Central memory CD4-positive, alpha-beta T cell (primary cell): Measurements from ENCODE around the gene MXI1.
"Not testable (repeated sequence)": the region's sequence is repeated elsewhere in the genome, so short reads cannot be mapped to it uniquely, and the experiment has no call there.

ENCODE experiments used
- DNase-seq: peaks from one replicate; pipeline ENCODE4 v3.0.0; 2022

The MXI1 gene

GRCh38 chr10:110324201-110324804, 116.9 kb downstream of the MXI1 start:
- no peak for DNase-seq

- DNase-seq, result no peak
Measured at GRCh38 chr10:110324805-110325280, 117.4 kb downstream of the MXI1 start.

- DNase-seq, result no peak
Measured at GRCh38 chr10:110326351-110327032, 119.1 kb downstream of the MXI1 start.

GRCh38 chr10:110327262-110327914, 120.0 kb downstream of the MXI1 start:
- DNase-seq, result no peak

DNA sequence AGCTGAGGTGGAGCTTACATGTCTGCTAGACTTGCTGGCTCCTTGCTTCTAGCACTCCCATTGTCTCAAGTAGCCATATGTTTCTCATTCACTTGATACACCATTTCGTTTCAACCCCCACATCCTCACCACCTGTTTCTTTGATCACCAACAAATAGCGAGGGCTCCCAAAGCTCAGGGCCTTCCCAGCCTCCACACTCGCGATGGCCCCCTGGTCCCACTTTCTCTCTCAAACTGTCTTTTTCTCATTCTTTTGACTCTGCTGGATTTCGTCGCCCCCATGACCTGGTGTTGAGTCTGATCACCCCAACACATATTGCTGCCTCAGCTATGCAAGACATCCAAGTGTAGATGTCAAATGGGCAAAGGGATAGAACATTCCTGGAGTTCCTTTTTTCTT, 123.3 kb downstream of the MXI1 start:
- no peak for DNase-seq

GRCh38 chr10:110331226-110331795, 123.9 kb downstream of the MXI1 start:
- not testable (repeated sequence) for DNase-seq

DNA sequence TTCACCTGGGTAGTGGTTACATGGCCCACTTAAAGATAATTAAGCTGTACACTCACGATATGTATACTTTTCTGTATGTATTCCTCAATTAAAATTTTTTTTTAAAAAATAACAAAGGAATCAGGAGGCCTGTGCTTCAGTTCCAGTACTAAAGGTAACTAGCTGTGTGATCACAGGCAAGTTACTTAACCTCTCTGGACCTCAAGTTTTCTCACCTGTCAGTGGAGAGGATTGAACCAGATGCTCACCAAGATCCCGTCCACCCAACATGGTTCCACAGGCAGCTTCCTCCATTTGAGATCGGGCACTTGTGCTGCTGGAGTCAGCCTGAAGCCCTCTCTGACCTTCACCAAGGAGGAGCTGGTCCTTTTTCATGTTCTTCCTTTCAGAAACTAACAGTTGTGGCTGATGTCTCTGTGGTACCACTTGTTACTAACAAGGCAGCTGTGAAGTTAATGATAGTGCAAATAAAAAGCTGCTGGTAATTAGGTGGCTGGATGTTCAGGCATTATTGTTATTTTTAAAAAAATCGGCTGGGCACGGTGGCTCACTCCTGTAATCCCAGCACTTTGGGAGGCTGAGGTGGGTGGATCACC, 126.8 kb downstream of the MXI1 start:
- DNase-seq, result no peak

DNA sequence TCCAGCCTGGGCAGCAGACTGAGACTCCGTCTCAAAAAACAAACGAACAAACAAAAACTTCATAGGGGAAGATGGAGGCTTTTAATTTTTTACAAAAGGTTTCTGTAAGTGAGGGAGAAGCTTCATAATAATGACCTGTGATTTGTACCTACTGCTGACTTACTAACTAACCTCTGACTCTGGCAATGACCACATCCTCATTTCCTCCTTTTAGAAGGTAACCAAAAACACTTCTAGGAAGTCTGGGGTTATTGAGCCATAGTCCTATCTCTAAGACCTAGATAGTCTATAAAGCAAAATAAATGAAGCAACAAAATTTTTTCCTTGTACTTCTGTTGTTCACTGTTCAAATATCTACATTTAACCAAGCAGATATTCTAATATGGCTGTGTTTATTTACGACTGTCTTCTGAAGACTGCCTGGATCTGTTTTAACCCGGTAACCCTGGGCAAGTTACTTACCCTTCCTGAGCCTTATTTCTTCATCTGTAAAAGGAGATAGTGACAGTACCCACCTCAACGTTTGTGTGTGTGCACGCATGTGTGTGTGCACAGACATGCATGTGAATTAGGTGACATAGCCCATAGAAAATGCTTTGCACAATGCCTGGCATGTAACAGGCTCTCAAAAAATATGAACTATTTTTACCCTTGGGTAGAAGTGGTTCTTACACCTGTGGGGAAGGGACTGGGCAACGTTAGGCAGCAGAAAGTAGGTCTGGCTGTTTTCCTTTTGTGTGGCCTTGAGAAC, 128.1 kb downstream of the MXI1 start:
- DNase-seq, result no peak

- no peak for DNase-seq
Measured at GRCh38 chr10:110336111-110336721, 128.8 kb downstream of the MXI1 start.
